ENCODE data around the gene MYL11. TPM values are rescaled to one million over a fixed set of nuclear protein-coding genes. Genes with fewer than 3 reads are reported as not detected.

MYL11 gene
- total and polyA plus RNA-seq, 4 donors: 0.70 TPM; not detected in 3

DNA sequence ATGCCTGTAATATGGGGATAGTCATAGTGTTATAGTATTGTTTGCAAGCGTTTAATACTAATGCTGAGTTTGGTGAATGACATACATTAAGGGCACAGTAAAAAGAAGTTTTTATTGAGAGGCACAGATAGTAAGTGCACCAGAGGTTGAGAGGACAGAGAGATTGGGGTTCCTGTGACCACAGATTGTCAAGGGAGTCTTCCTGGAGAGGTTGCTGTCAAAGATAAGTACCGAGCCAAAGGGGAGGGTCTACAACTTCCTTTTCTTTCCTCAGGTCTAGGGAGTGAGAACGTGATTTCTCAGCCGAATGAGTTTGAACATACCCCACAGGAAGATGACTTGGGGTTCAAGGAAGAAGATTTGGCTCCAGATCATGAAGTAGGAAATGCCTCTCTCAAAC is 22.5 kb downstream of the MYL11 start:
- TF ChIP-seq HNF4A (conservative IDR thresholded peaks at IDR 0.05) (no peak), HNF4G (IDR thresholded peaks at IDR 0.05) (no peak), FOXA1 (IDR thresholded peaks at IDR 0.05) (no peak), RXRA (IDR thresholded peaks at IDR 0.05) (no peak), MAX (IDR thresholded peaks at IDR 0.05) (no peak), TAF1 (conservative IDR thresholded peaks at IDR 0.05) (no peak), YY1 (IDR thresholded peaks at IDR 0.05) (no peak), SP1 (IDR thresholded peaks at IDR 0.05) (no peak), GABPA (IDR thresholded peaks at IDR 0.05 in 1 of 2, conservative IDR thresholded peaks at IDR 0.05 in 1 of 2) (no peak), ATF3 (IDR thresholded peaks at IDR 0.05) (no peak), RAD21 (IDR thresholded peaks at IDR 0.05) (no peak), REST (IDR thresholded peaks at IDR 0.05) (no peak)
- no peaks in the 10 kb centered on the region for H3K9me3 ChIP-seq (ENCODE audit: control insufficient read depth in 4 of 4, low read length in 3 of 4)
- no peak overlapping the region for H3K4me3 ChIP-seq (ENCODE audit: low read depth in 1 of 3, low read length in 3 of 3)
- H3K4me1 ChIP-seq (ENCODE audit: control insufficient read depth in 4 of 4, insufficient read depth in 4 of 4, low read length in 3 of 4): peaks cover 7 to 31% (median 21%) of the 10 kb centered on the region in 4 donors
- H3K27me3 ChIP-seq (ENCODE audit: control insufficient read depth in 4 of 4, insufficient read depth in 4 of 4, low read length in 3 of 4): no peaks in the 10 kb centered on the region
- no peak overlapping the region for H3K27ac ChIP-seq (ENCODE audit: low read depth in 1 of 2, low read length in 2 of 2)
- H3K36me3 ChIP-seq (ENCODE audit: control insufficient read depth in 4 of 4, insufficient read depth in 3 of 4, low read depth in 1 of 4, low read length in 3 of 4): peaks cover 0 to 3% (median 1%) of the 10 kb centered on the region in 4 donors
- no peak for DNase-seq (ENCODE audit: low spot score)
- no peak overlapping the region for H3K9ac ChIP-seq (ENCODE audit: low read depth in 1 of 2, low read length in 2 of 2)
- 78% methylated on average over 4 of the region's 4 CpGs for WGBS

- Histone ChIP-seq H3K9me3 (ENCODE audit: control insufficient read depth in 4 of 4, low read length in 3 of 4) (no peaks in the 10 kb centered on the region), H3K27ac (ENCODE audit: low read depth in 1 of 2, low read length in 2 of 2) (no peak overlapping the region), H3K4me3 (ENCODE audit: low read depth in 1 of 3, low read length in 3 of 3) (no peak overlapping the region), H3K27me3 (ENCODE audit: control insufficient read depth in 4 of 4, insufficient read depth in 4 of 4, low read length in 3 of 4) (no peaks in the 10 kb centered on the region), H3K9ac (ENCODE audit: low read depth in 1 of 2, low read length in 2 of 2) (no peak overlapping the region), H3K4me1 (ENCODE audit: control insufficient read depth in 4 of 4, insufficient read depth in 4 of 4, low read length in 3 of 4) (peaks cover 8 to 37% (median 24%) of the 10 kb centered on the region in 4 donors), H3K36me3 (ENCODE audit: control insufficient read depth in 4 of 4, insufficient read depth in 3 of 4, low read depth in 1 of 4, low read length in 3 of 4) (peaks cover 0 to 3% (median 1%) of the 10 kb centered on the region in 4 donors)
- no peak for DNase-seq (ENCODE audit: low spot score)
- whole genome bisulfite sequencing: 94% methylated on average over 42 of the region's 42 CpGs
- no peak for TF ChIP-seq ATF3 (IDR thresholded peaks at IDR 0.05)
- no peak for TF ChIP-seq REST (IDR thresholded peaks at IDR 0.05)
- no peak for TF ChIP-seq RAD21 (IDR thresholded peaks at IDR 0.05)
- no peak for TF ChIP-seq YY1 (IDR thresholded peaks at IDR 0.05)
- TF ChIP-seq HNF4A (conservative IDR thresholded peaks at IDR 0.05): no peak
- TF ChIP-seq, protein P1, sequence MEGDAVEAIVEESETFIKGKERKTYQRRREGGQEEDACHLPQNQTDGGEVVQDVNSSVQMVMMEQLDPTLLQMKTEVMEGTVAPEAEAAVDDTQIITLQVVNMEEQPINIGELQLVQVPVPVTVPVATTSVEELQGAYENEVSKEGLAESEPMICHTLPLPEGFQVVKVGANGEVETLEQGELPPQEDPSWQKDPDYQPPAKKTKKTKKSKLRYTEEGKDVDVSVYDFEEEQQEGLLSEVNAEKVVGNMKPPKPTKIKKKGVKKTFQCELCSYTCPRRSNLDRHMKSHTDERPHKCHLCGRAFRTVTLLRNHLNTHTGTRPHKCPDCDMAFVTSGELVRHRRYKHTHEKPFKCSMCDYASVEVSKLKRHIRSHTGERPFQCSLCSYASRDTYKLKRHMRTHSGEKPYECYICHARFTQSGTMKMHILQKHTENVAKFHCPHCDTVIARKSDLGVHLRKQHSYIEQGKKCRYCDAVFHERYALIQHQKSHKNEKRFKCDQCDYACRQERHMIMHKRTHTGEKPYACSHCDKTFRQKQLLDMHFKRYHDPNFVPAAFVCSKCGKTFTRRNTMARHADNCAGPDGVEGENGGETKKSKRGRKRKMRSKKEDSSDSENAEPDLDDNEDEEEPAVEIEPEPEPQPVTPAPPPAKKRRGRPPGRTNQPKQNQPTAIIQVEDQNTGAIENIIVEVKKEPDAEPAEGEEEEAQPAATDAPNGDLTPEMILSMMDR (IDR thresholded peaks at IDR 0.05; ENCODE audit: low read depth, low read length, missing input control): no peak
- TF ChIP-seq RXRA (IDR thresholded peaks at IDR 0.05): no peak
- TF ChIP-seq NR2F2 (IDR thresholded peaks at IDR 0.05): no peak
- no peak for TF ChIP-seq FOXA1 (IDR thresholded peaks at IDR 0.05)
- no peak for TF ChIP-seq FOXA2 (IDR thresholded peaks at IDR 0.05)
These were observed 23.4 kb downstream of the MYL11 start for GRCh38 chr16:30397776-30398660.

All from liver (tissue), 9 donors.